GM21360 (cell line): ENCODE data around the gene RER1.

Experiments
- ATAC-seq: cut with Tn5 transposase; IDR thresholded peaks from one replicate; pipeline ENCODE4 v1.9.1; 2021; ENCODE audit warnings: mild to moderate bottlenecking, moderate library complexity; ENCODE audit not compliant: unreplicated experiment

RER1 gene

GRCh38 chr1:2386636-2387611 lies 4.7 kb upstream of the RER1 start:
- no peak for ATAC-seq

GRCh38 chr1:2388004-2388913 lies 3.4 kb upstream of the RER1 start:
- ATAC-seq = no peak

- no peak for ATAC-seq
Measured at GRCh38 chr1:2389644-2390043, 2.0 kb upstream of the RER1 start.

GRCh38 chr1:2391931-2392509 lies 379 bp downstream of the RER1 start:
- ATAC-seq = peak; percentile 20

- no peak for ATAC-seq
Measured at GRCh38 chr1:2392686-2393085, 1.0 kb downstream of the RER1 start.

- ATAC-seq = no peak
Measured at GRCh38 chr1:2393471-2393877, 1.8 kb downstream of the RER1 start.

GRCh38 chr1:2394220-2394619 lies 2.6 kb downstream of the RER1 start:
- ATAC-seq = no peak

GRCh38 chr1:2394761-2395160 lies 3.1 kb downstream of the RER1 start:
- ATAC-seq = no peak

- ATAC-seq = no peak
Measured at GRCh38 chr1:2395245-2395644, 3.6 kb downstream of the RER1 start.

- no peak for ATAC-seq
Measured at GRCh38 chr1:2396059-2396458, 4.4 kb downstream of the RER1 start.

- ATAC-seq = no peak
Measured at GRCh38 chr1:2396476-2396875, 4.8 kb downstream of the RER1 start.

GRCh38 chr1:2397007-2397679 lies 5.5 kb downstream of the RER1 start:
- no peak for ATAC-seq

- ATAC-seq = no peak
Measured at GRCh38 chr1:2398871-2399270, 7.2 kb downstream of the RER1 start.

- ATAC-seq = no peak
Measured at GRCh38 chr1:2399890-2400575, 8.4 kb downstream of the RER1 start.

GRCh38 chr1:2400576-2400909 lies 8.9 kb downstream of the RER1 start:
- no peak for ATAC-seq

- no peak for ATAC-seq
Measured at GRCh38 chr1:2400950-2401649, 9.5 kb downstream of the RER1 start.

- no peak for ATAC-seq
Measured at GRCh38 chr1:2402420-2402819, 10.8 kb downstream of the RER1 start.

GRCh38 chr1:2403273-2403672 lies 11.6 kb downstream of the RER1 start:
- no peak for ATAC-seq

- no peak for ATAC-seq
Measured at GRCh38 chr1:2404142-2404889, 12.7 kb downstream of the RER1 start.
